ENCODE measurements around the gene RNF151.
"Not testable (repeated sequence)": the region's sequence is repeated elsewhere in the genome, so short reads cannot be mapped to it uniquely, and the experiment has no call there.

Gene RNF151

GRCh38 chr16:1936945-1937479 is 29.6 kb upstream of the RNF151 start:
- Mint-ChIP-seq H3K4me3 (no peak overlapping the region), H3K36me3 (ENCODE audit: low read depth) (peaks cover 6% of the 10 kb centered on the region), H3K9me3 (no peaks in the 10 kb centered on the region), H3K4me1 (peaks cover 38% of the 10 kb centered on the region), H3K27me3 (ENCODE audit: low read depth, poor library complexity) (peaks cover 4% of the 10 kb centered on the region), H3K27ac (no peak overlapping the region)
- no peak for TF ChIP-seq CTCF (IDR thresholded peaks at IDR 0.05)
- no peak for DNase-seq

GRCh38 chr16:1938316-1938715 is 28.3 kb upstream of the RNF151 start:
- no peak for TF ChIP-seq CTCF (IDR thresholded peaks at IDR 0.05)
- Mint-ChIP-seq H3K27ac (no peak overlapping the region), H3K9me3 (no peaks in the 10 kb centered on the region), H3K4me3 (no peak overlapping the region), H3K36me3 (ENCODE audit: low read depth) (peaks cover 6% of the 10 kb centered on the region), H3K27me3 (ENCODE audit: low read depth, poor library complexity) (no peaks in the 10 kb centered on the region), H3K4me1 (peaks cover 40% of the 10 kb centered on the region)
- no peak for DNase-seq

GRCh38 chr16:1938910-1939309 is 27.7 kb upstream of the RNF151 start:
- TF ChIP-seq CTCF (IDR thresholded peaks at IDR 0.05), result no peak
- H3K36me3 Mint-ChIP-seq (ENCODE audit: low read depth), result peaks cover 6% of the 10 kb centered on the region

GRCh38 chr16:1939833-1940232 is 26.8 kb upstream of the RNF151 start:
- H3K4me3 Mint-ChIP-seq; H3K36me3 Mint-ChIP-seq (ENCODE audit: low read depth); H3K27ac Mint-ChIP-seq; H3K27me3 Mint-ChIP-seq (ENCODE audit: low read depth, poor library complexity); H3K9me3 Mint-ChIP-seq; DNase-seq: not testable (repeated sequence)
- peaks cover 45% of the 10 kb centered on the region for H3K4me1 Mint-ChIP-seq

More at GRCh38 chr16:1938910-1939309, 27.7 kb upstream of the RNF151 start:
- H3K27ac Mint-ChIP-seq, result no peak overlapping the region
- H3K27me3 Mint-ChIP-seq (ENCODE audit: low read depth, poor library complexity), result peaks cover 3% of the 10 kb centered on the region
- no peak for DNase-seq
- H3K9me3 Mint-ChIP-seq, result no peaks in the 10 kb centered on the region
- peaks cover 40% of the 10 kb centered on the region for H3K4me1 Mint-ChIP-seq
- no peak overlapping the region for H3K4me3 Mint-ChIP-seq

- Mint-ChIP-seq H3K27ac (peak overlapping the region; percentile 92), H3K27me3 (ENCODE audit: low read depth, poor library complexity) (peaks cover 7% of the 10 kb centered on the region)
Observed at GRCh38 chr16:1940273-1941161, 26.1 kb upstream of the RNF151 start.

More at GRCh38 chr16:1940273-1941161, 26.1 kb upstream of the RNF151 start:
- peaks cover 6% of the 10 kb centered on the region for H3K36me3 Mint-ChIP-seq (ENCODE audit: low read depth)
- H3K4me3 Mint-ChIP-seq, result peak overlapping the region; percentile 52
- H3K4me1 Mint-ChIP-seq, result peaks cover 45% of the 10 kb centered on the region
- peaks cover 6% of the 10 kb centered on the region for H3K9me3 Mint-ChIP-seq
- no peak for TF ChIP-seq CTCF (IDR thresholded peaks at IDR 0.05)
- no peak for DNase-seq
